ENCODE measurements around the gene CRIP1.

Gene CRIP1

DNA sequence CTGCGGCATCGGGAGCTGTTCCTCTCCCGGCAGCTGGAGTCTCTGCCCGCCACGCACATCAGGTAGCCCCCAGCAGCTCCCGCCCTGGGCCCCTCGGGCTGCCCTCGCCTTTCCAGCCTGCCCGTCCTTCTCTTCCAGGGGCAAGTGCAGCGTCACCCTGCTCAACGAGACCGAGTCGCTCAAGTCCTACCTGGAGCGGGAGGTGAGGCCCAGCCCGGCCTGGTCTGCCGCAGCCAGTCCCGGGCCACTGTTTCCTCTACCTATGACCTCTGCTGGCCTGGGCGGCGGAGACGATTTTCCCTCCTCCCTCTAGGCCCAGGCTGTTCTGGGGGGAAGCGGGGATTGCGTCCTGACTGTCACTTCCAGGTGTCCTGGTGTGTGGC, 36.6 kb upstream of the CRIP1 start:
- no peaks in the 10 kb centered on the region for H3K4me1 ChIP-seq (ENCODE audit: low read length)
- no peaks in the 10 kb centered on the region for H3K36me3 ChIP-seq (replicated peaks; ENCODE audit: insufficient read depth, low read length)

DNA sequence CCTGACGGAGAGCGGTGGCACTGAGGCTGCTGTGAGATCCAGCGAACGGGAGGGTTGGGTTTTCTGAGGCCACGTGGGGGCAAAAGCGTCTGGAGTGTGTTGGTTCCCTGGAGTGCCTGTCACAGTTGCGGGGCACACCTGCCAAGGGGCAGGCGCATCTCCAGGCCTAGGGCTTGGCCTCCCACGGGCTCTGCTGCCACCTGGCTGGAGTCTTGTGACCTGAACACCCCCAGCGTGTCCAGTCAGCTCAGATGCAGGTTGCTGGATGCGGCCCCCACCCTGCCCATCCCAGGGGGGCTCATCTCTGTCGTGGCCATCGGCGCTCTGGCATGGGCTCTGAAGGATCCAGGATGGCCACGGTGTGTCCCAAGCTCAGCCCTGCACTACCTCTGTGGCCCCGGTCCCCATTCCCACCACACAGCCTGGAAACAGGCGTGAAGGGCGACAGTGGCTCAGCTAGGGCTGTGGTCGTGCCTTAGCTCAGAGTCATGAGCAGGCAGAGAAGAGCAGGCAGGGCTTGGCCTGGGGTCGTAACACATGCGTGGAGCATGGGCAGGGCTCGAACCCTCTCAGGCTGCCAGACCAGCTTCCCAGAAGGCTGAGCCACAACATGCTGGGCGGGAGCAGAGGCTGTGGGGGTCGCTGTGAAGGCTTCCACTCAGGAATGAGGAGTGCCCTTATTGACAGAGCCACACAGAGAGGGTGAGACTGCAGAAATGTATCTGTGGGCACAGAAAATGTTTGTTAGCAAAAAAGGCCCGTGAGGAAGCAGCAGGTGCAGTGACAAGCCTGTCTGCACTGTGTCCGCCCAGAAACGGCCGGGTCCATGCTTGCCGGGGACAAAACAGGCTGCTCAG, 35.6 kb upstream of the CRIP1 start:
- Histone ChIP-seq H3K4me3 (ENCODE audit: low read length) (no peak overlapping the region), H3K4me2 (ENCODE audit: low read depth, low read length) (no peak overlapping the region), H3K9me3 (replicated peaks; ENCODE audit: insufficient read depth, low read length) (no peaks in the 10 kb centered on the region), H4K20me1 (ENCODE audit: insufficient read depth, low read length) (no peaks in the 10 kb centered on the region), H3K27ac (ENCODE audit: low read length) (no peak overlapping the region), H3K9ac (ENCODE audit: low read length) (no peak overlapping the region), H3F3A (ENCODE audit: insufficient read depth, low read length) (no peaks in the 10 kb centered on the region), H3K9me2 (replicated peaks; ENCODE audit: insufficient read depth, low read length) (no peaks in the 10 kb centered on the region), H3K36me3 (replicated peaks; ENCODE audit: insufficient read depth, low read length) (no peaks in the 10 kb centered on the region), H3K79me2 (ENCODE audit: low read length) (no peaks in the 10 kb centered on the region), H3K4me1 (ENCODE audit: low read length) (no peaks in the 10 kb centered on the region), H2AFZ (ENCODE audit: low read length) (no peak overlapping the region), H3K27me3 (replicated peaks; ENCODE audit: insufficient read depth, low read length) (no peaks in the 10 kb centered on the region)
- DNase-seq: no peak
- TF ChIP-seq EZH2phosphoT487 (IDR thresholded peaks at IDR 0.05; ENCODE audit: low read length): no peak
- TF ChIP-seq, protein P1, sequence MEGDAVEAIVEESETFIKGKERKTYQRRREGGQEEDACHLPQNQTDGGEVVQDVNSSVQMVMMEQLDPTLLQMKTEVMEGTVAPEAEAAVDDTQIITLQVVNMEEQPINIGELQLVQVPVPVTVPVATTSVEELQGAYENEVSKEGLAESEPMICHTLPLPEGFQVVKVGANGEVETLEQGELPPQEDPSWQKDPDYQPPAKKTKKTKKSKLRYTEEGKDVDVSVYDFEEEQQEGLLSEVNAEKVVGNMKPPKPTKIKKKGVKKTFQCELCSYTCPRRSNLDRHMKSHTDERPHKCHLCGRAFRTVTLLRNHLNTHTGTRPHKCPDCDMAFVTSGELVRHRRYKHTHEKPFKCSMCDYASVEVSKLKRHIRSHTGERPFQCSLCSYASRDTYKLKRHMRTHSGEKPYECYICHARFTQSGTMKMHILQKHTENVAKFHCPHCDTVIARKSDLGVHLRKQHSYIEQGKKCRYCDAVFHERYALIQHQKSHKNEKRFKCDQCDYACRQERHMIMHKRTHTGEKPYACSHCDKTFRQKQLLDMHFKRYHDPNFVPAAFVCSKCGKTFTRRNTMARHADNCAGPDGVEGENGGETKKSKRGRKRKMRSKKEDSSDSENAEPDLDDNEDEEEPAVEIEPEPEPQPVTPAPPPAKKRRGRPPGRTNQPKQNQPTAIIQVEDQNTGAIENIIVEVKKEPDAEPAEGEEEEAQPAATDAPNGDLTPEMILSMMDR (IDR thresholded peaks at IDR 0.05; ENCODE audit: low read length): no peak
- TF ChIP-seq EZH2 (optimal IDR thresholded peaks at IDR 0.05; ENCODE audit: low read depth, low read length): no peak

More for the DNA sequence above, 36.6 kb upstream of the CRIP1 start:
- no peak for TF ChIP-seq EZH2 (optimal IDR thresholded peaks at IDR 0.05; ENCODE audit: low read depth, low read length)
- no peak for TF ChIP-seq EZH2phosphoT487 (IDR thresholded peaks at IDR 0.05; ENCODE audit: low read length)
- TF ChIP-seq, protein P1 (IDR thresholded peaks at IDR 0.05; ENCODE audit: low read length): no peak
- Histone ChIP-seq H3K27me3 (replicated peaks; ENCODE audit: insufficient read depth, low read length) (no peaks in the 10 kb centered on the region), H3K9me3 (replicated peaks; ENCODE audit: insufficient read depth, low read length) (no peaks in the 10 kb centered on the region), H3K9me2 (replicated peaks; ENCODE audit: insufficient read depth, low read length) (no peaks in the 10 kb centered on the region), H3K27ac (ENCODE audit: low read length) (no peak overlapping the region), H3K4me2 (ENCODE audit: low read depth, low read length) (no peak overlapping the region), H3K79me2 (ENCODE audit: low read length) (no peaks in the 10 kb centered on the region), H4K20me1 (ENCODE audit: insufficient read depth, low read length) (no peaks in the 10 kb centered on the region), H2AFZ (ENCODE audit: low read length) (no peak overlapping the region), H3F3A (ENCODE audit: insufficient read depth, low read length) (no peaks in the 10 kb centered on the region), H3K4me3 (ENCODE audit: low read length) (no peak overlapping the region), H3K9ac (ENCODE audit: low read length) (no peak overlapping the region)
- DNase-seq: no peak

DNA sequence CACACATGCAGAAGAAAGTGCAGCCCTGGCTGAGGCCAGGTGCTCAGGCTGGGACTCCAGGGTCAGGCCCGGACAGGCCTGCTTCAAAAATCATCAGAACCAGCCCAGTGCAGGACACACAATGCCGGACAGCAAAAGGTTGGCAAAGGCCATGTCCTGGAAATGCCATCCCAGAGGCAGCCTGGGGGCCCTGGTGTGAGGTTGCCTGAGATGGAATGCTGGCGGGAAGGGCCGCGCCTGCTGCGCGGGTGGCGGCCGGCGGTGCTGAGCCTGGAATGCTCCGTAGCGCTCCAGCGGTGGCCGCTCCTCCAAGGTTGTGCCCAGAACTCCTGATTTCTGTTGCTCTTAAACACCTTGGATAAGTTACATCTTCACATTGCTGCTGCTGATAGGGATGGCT, 33.7 kb upstream of the CRIP1 start:
- Histone ChIP-seq H3K4me1 (ENCODE audit: low read length) (no peaks in the 10 kb centered on the region), H3K9ac (ENCODE audit: low read length) (no peak overlapping the region), H3K9me3 (replicated peaks; ENCODE audit: insufficient read depth, low read length) (no peaks in the 10 kb centered on the region), H3K79me2 (ENCODE audit: low read length) (no peaks in the 10 kb centered on the region), H3K9me2 (replicated peaks; ENCODE audit: insufficient read depth, low read length) (no peaks in the 10 kb centered on the region), H3K4me2 (ENCODE audit: low read depth, low read length) (no peak overlapping the region), H3F3A (ENCODE audit: insufficient read depth, low read length) (no peaks in the 10 kb centered on the region), H3K27ac (ENCODE audit: low read length) (no peak overlapping the region), H3K36me3 (replicated peaks; ENCODE audit: insufficient read depth, low read length) (no peaks in the 10 kb centered on the region), H4K20me1 (ENCODE audit: insufficient read depth, low read length) (no peaks in the 10 kb centered on the region), H3K4me3 (ENCODE audit: low read length) (no peak overlapping the region), H2AFZ (ENCODE audit: low read length) (no peak overlapping the region), H3K27me3 (replicated peaks; ENCODE audit: insufficient read depth, low read length) (no peaks in the 10 kb centered on the region)
- no peak for DNase-seq
- TF ChIP-seq EZH2 (optimal IDR thresholded peaks at IDR 0.05; ENCODE audit: low read depth, low read length) (no peak), EZH2phosphoT487 (IDR thresholded peaks at IDR 0.05; ENCODE audit: low read length) (no peak)
- TF ChIP-seq, protein P1 (IDR thresholded peaks at IDR 0.05; ENCODE audit: low read length): no peak

Measured in MM.1S (cell line).